SK-N-SH (cell line): ENCODE results near the gene ZPBP2. TPM values are rescaled to one million over a fixed set of nuclear protein-coding genes. Genes with fewer than 3 reads are reported as not detected.

ENCODE experiments used
- CTCF ChIA-PET: fragments of 300-600, 350-600 bp; formaldehyde crosslinking; extraction: SDS; loops from one replicate; lab custom pipeline; 2021; lab: Yijun Ruan, JAX
- POLR2A ChIA-PET: fragments of 350-600 bp; sonication (Branson Sonifier 250); formaldehyde crosslinking; extraction: SDS; loops from one replicate; lab custom pipeline; 2020; ENCODE audit warnings: antibody characterized with exemption, inconsistent platforms; lab: Yijun Ruan, JAX
- DNase-seq: peaks from one replicate; pipeline ENCODE4 v3.0.0; 2012
- H2AFZ ChIP-seq: fragments of 200-600 bp; sonication (generic); 2 replicates; pipeline ENCODE4 v1.8.1; 2016; ENCODE audit warnings: antibody characterized with exemption, mild to moderate bottlenecking, low read depth
- H3F3A ChIP-seq: fragments of 200-600 bp; sonication (generic); replicated peaks from 2 replicates; pipeline ENCODE3; 2016; ENCODE audit warnings: antibody characterized with exemption, mild to moderate bottlenecking; ENCODE audit not compliant: insufficient read depth
- H3K27ac ChIP-seq, 2 experiments: fragments of 200-500 bp in 1 of 2; fragments of 200-600 bp in 1 of 2; sonication (Bioruptor generic) in 1 of 2; sonication (generic), shearing (Covaris generic) in 1 of 2; 2 replicates each; pipeline versions ENCODE4 v1.5.1 to v1.6.1; 2014 to 2016; ENCODE audit warnings: low read depth in 2 of 2, inconsistent platforms in 1 of 2, low read length in 1 of 2, mild to moderate bottlenecking in 1 of 2, mixed read lengths in 1 of 2
- H3K27me3 ChIP-seq: fragments of 200-600 bp; sonication (generic), shearing (Covaris generic); 2 replicates; pipeline ENCODE4 v1.6.1; 2016; ENCODE audit warnings: mixed run types; ENCODE audit not compliant: insufficient read depth
- H3K36me3 ChIP-seq, 2 experiments: fragments of 200-500 bp in 1 of 2; fragments of 200-600 bp in 1 of 2; sonication (Bioruptor generic) in 1 of 2; sonication (generic) in 1 of 2; replicated peaks in 1 of 2; 2 replicates each; pipeline versions ENCODE3 to v1.5.1; 2014 to 2016; ENCODE audit warnings: low read length in 1 of 2, mild to moderate bottlenecking in 1 of 2; ENCODE audit not compliant: insufficient read depth in 2 of 2, control insufficient read depth in 1 of 2
- H3K4me1 ChIP-seq, 2 experiments: fragments of 200-500 bp in 1 of 2; fragments of 200-600 bp in 1 of 2; sonication (Bioruptor generic) in 1 of 2; sonication (generic), shearing (Covaris generic) in 1 of 2; 2 replicates each; pipeline versions ENCODE4 v1.5.1 to v1.6.1; 2014 to 2016; ENCODE audit warnings: low read depth in 1 of 2, low read length in 1 of 2, mixed run types in 1 of 2; ENCODE audit not compliant: insufficient read depth in 2 of 2, control insufficient read depth in 1 of 2
- H3K4me2 ChIP-seq: fragments of 200-600 bp; sonication (generic), shearing (Covaris generic); 2 replicates; pipeline ENCODE4 v1.6.1; 2017; ENCODE audit warnings: mixed run types
- H3K4me3 ChIP-seq, 2 experiments: fragments of 200-500 bp in 1 of 2; fragments of 200-600 bp in 1 of 2; sonication (Bioruptor generic) in 1 of 2; sonication (generic), shearing (Covaris generic) in 1 of 2; 2 replicates each; pipeline versions ENCODE4 v1.5.1 to v1.8.1; 2014 to 2016; ENCODE audit warnings: low read depth in 2 of 2, inconsistent platforms in 1 of 2, low read length in 1 of 2, mild to moderate bottlenecking in 1 of 2, mixed read lengths in 1 of 2, moderate library complexity in 1 of 2
- H3K79me2 ChIP-seq: fragments of 200-600 bp; sonication (generic); 2 replicates; pipeline ENCODE4 v1.8.1; 2017; ENCODE audit warnings: mild to moderate bottlenecking; ENCODE audit not compliant: insufficient read depth
- H3K9ac ChIP-seq: fragments of 200-600 bp; sonication (generic); 2 replicates; pipeline ENCODE4 v1.6.1; 2017; ENCODE audit warnings: mixed run types
- H3K9me2 ChIP-seq: fragments of 200-600 bp; sonication (generic); 2 replicates; pipeline ENCODE4 v1.6.1; 2017; ENCODE audit warnings: mixed run types
- H3K9me3 ChIP-seq: fragments of 200-600 bp; sonication (generic); 2 replicates; pipeline ENCODE4 v1.6.1; 2017; ENCODE audit warnings: mixed run types, mild to moderate bottlenecking, moderate library complexity
- H4K20me1 ChIP-seq: fragments of 200-600 bp; sonication (generic); 2 replicates; pipeline ENCODE4 v1.6.1; 2017; ENCODE audit warnings: mild to moderate bottlenecking, mixed run types; ENCODE audit not compliant: insufficient read depth
- EZH2phosphoT487 ChIP-seq: fragments of 200-600 bp; sonication (generic); IDR thresholded peaks from 2 replicates; pipeline ENCODE4 v1.6.1; 2017; ENCODE audit warnings: low read depth, mixed run types, mild to moderate bottlenecking, antibody characterized with exemption, moderate library complexity, borderline replicate concordance
- FOXM1 ChIP-seq: IDR thresholded peaks from 2 replicates; pipeline ENCODE4 v1.4.0; 2012; ENCODE audit warnings: low read depth, mild to moderate bottlenecking
- GATA2 ChIP-seq: sonication (generic); formaldehyde crosslinking; IDR thresholded peaks from 2 replicates; pipeline ENCODE4 v1.5.0; 2020; ENCODE audit warnings: mild to moderate bottlenecking, missing genetic modification reagents
- JUND ChIP-seq: IDR thresholded peaks from 2 replicates; pipeline ENCODE4 v1.4.0; 2012
- NFIC ChIP-seq: IDR thresholded peaks from 2 replicates; pipeline ENCODE4 v1.4.0; 2012; ENCODE audit warnings: borderline replicate concordance
- SIN3A ChIP-seq: IDR thresholded peaks from 2 replicates; pipeline ENCODE4 v1.6.1; 2012; ENCODE audit warnings: low read depth, mild to moderate bottlenecking, low read length, moderate library complexity, borderline replicate concordance
- TEAD4 ChIP-seq: IDR thresholded peaks from 2 replicates; pipeline ENCODE4 v1.4.0; 2012; ENCODE audit warnings: mild to moderate bottlenecking, borderline replicate concordance; ENCODE audit not compliant: insufficient read depth
- YY1 ChIP-seq: IDR thresholded peaks from 2 replicates; pipeline ENCODE4 v1.4.0; 2012; ENCODE audit warnings: low read depth, mild to moderate bottlenecking
- WGBS: methylation state at CpG from one replicate; pipeline ENCODE4 v1.1.6; 2017; ENCODE audit warnings: low lambda C conversion rate; 5-methylcytosine and 5-hydroxymethylcytosine counted together
- polyA plus RNA-seq, 3 experiments: library from polyadenylated mRNA; depleted of rRNA; stranded (reverse); fragments of >200 nt; gene quantifications; 2 replicates each; pipeline ENCODE4 v1.2.3, GENCODE V29; 2012
- TF ChIP-seq, protein P1 (sequence below): IDR thresholded peaks from 2 replicates; pipeline ENCODE4; 2012
- TF ChIP-seq, protein P2 (sequence below): fragments of 200-600 bp; sonication (generic); IDR thresholded peaks from 2 replicates; pipeline ENCODE4 v1.6.1; 2017; ENCODE audit warnings: antibody characterized with exemption, mild to moderate bottlenecking, moderate library complexity
- TF ChIP-seq, protein P3 (sequence below): IDR thresholded peaks from 2 replicates; pipeline ENCODE4 v1.6.1; 2012; ENCODE audit warnings: mild to moderate bottlenecking, low read depth, low read length, moderate library complexity
- TF ChIP-seq, protein P4 (sequence below): fragments of 150-350 bp; IDR thresholded peaks from 2 replicates; pipeline ENCODE4 v1.6.1; 2017; ENCODE audit warnings: antibody characterized with exemption, low read length, low read depth, borderline replicate concordance
- TF ChIP-seq, protein P5 (sequence below): IDR thresholded peaks from 2 replicates; pipeline ENCODE4 v1.4.0; 2012; ENCODE audit warnings: low read depth, borderline replicate concordance

Gene ZPBP2
- polyA plus RNA-seq, 1 of the 3 experiments (the other 2 are of a cell fraction), result not detected

DNA sequence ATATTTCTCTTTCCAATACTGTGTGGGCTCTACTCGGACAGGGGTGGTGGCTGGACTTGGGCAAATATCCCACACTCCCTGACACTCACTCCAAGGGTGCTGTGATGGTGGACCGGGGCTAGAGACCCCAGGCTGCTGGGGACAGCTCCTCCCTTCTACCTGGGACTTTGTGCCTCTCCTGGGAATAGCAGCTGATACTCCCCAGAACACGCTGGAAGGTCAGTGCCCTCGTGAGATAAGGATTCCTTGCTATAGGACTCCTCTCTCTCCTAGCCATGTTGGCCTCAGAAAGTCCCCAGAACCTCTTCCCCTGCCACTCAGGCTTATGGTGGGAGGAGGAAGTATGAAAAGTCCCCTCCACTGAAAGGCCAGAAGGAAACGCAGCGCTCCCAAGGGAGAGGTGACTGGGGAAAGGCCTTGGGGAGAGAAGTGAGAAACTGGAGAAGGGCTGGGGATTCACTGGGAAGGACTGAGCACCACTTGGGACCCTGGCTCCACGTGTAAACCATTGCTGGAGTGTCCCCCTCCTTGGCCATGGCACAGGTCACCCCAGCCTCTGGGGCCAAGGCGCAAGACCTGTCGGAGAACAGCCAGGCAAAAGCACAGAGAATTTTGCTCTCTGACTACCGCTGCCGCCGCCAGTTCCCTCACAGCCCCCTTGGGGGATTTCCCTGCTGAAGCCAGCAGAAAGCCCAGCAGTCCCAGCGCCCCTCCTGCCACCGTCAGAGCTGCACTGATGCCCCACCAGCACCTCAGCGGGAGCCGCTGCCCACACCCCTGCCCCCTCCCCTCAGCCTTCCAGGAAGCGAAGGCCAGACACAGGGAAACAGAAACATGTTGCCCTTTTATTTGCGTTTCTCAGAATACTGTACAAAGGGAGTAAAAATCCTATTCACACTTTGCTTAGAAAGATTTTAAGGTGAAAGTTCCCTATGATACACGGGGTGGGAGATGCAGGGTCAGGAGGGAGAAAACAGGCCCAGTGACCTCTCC is 52.5 kb downstream of the ZPBP2 start:
- Histone ChIP-seq H3K9ac (no peak overlapping the region), H4K20me1 (peaks cover 17% of the 10 kb centered on the region), H3K4me3 (no peak overlapping the region), H3K9me3 (no peaks in the 10 kb centered on the region), H3K36me3 (peaks cover 9 to 42% of the 10 kb centered on the region in 2 experiments), H3K27ac (no peak overlapping the region), H3K9me2 (no peaks in the 10 kb centered on the region), H3K4me1 (peaks cover 0 to 9% of the 10 kb centered on the region in 2 experiments; a peak in 1 of 4 replicates), H3F3A (no peaks in the 10 kb centered on the region), H3K4me2 (no peak overlapping the region), H3K79me2 (peaks cover 18% of the 10 kb centered on the region), H3K27me3 (no peaks in the 10 kb centered on the region), H2AFZ (no peak overlapping the region)
- POLR2A ChIA-PET, result no interaction called here
- no peak for DNase-seq
- 92% methylated on average over 18 of the region's 19 CpGs for WGBS
- TF ChIP-seq, protein P1, sequence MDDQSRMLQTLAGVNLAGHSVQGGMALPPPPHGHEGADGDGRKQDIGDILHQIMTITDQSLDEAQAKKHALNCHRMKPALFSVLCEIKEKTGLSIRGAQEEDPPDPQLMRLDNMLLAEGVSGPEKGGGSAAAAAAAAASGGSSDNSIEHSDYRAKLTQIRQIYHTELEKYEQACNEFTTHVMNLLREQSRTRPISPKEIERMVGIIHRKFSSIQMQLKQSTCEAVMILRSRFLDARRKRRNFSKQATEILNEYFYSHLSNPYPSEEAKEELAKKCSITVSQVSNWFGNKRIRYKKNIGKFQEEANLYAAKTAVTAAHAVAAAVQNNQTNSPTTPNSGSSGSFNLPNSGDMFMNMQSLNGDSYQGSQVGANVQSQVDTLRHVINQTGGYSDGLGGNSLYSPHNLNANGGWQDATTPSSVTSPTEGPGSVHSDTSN, result no peak
- no peak for TF ChIP-seq SIN3A
- CTCF ChIA-PET, result no interaction called here

DNA sequence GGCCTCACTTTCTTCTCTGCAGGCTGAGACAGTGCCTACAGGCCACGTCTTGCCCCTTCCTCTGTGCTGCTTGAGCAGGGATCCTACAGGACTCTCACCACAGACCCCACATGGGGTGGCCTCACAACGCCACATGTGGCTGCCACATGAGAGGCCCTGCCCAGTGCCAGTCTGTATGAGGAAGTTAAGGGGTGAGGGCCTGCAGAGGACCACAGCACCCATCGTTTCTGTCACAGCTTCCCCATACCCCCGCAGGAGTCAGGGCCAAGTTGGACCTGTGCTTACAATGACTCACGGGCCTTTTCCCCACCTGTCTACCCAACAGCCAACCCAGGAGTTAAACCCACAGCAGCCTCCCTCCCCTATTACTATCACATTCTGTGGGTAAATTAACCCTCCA is 53.3 kb downstream of the ZPBP2 start:
- TF ChIP-seq JUND, result no peak
- TF ChIP-seq TEAD4, result no peak
- no peak for TF ChIP-seq EZH2phosphoT487
- TF ChIP-seq, protein P2, sequence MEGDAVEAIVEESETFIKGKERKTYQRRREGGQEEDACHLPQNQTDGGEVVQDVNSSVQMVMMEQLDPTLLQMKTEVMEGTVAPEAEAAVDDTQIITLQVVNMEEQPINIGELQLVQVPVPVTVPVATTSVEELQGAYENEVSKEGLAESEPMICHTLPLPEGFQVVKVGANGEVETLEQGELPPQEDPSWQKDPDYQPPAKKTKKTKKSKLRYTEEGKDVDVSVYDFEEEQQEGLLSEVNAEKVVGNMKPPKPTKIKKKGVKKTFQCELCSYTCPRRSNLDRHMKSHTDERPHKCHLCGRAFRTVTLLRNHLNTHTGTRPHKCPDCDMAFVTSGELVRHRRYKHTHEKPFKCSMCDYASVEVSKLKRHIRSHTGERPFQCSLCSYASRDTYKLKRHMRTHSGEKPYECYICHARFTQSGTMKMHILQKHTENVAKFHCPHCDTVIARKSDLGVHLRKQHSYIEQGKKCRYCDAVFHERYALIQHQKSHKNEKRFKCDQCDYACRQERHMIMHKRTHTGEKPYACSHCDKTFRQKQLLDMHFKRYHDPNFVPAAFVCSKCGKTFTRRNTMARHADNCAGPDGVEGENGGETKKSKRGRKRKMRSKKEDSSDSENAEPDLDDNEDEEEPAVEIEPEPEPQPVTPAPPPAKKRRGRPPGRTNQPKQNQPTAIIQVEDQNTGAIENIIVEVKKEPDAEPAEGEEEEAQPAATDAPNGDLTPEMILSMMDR, result no peak
- no peak for TF ChIP-seq YY1
- TF ChIP-seq, protein P3, sequence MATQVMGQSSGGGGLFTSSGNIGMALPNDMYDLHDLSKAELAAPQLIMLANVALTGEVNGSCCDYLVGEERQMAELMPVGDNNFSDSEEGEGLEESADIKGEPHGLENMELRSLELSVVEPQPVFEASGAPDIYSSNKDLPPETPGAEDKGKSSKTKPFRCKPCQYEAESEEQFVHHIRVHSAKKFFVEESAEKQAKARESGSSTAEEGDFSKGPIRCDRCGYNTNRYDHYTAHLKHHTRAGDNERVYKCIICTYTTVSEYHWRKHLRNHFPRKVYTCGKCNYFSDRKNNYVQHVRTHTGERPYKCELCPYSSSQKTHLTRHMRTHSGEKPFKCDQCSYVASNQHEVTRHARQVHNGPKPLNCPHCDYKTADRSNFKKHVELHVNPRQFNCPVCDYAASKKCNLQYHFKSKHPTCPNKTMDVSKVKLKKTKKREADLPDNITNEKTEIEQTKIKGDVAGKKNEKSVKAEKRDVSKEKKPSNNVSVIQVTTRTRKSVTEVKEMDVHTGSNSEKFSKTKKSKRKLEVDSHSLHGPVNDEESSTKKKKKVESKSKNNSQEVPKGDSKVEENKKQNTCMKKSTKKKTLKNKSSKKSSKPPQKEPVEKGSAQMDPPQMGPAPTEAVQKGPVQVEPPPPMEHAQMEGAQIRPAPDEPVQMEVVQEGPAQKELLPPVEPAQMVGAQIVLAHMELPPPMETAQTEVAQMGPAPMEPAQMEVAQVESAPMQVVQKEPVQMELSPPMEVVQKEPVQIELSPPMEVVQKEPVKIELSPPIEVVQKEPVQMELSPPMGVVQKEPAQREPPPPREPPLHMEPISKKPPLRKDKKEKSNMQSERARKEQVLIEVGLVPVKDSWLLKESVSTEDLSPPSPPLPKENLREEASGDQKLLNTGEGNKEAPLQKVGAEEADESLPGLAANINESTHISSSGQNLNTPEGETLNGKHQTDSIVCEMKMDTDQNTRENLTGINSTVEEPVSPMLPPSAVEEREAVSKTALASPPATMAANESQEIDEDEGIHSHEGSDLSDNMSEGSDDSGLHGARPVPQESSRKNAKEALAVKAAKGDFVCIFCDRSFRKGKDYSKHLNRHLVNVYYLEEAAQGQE, result no peak
- TF ChIP-seq FOXM1, result no peak
- TF ChIP-seq, protein P4, sequence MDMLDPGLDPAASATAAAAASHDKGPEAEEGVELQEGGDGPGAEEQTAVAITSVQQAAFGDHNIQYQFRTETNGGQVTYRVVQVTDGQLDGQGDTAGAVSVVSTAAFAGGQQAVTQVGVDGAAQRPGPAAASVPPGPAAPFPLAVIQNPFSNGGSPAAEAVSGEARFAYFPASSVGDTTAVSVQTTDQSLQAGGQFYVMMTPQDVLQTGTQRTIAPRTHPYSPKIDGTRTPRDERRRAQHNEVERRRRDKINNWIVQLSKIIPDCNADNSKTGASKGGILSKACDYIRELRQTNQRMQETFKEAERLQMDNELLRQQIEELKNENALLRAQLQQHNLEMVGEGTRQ, result no peak
- TF ChIP-seq GATA2 (CRISPR knock-in tag), result no peak
- TF ChIP-seq, protein P5, sequence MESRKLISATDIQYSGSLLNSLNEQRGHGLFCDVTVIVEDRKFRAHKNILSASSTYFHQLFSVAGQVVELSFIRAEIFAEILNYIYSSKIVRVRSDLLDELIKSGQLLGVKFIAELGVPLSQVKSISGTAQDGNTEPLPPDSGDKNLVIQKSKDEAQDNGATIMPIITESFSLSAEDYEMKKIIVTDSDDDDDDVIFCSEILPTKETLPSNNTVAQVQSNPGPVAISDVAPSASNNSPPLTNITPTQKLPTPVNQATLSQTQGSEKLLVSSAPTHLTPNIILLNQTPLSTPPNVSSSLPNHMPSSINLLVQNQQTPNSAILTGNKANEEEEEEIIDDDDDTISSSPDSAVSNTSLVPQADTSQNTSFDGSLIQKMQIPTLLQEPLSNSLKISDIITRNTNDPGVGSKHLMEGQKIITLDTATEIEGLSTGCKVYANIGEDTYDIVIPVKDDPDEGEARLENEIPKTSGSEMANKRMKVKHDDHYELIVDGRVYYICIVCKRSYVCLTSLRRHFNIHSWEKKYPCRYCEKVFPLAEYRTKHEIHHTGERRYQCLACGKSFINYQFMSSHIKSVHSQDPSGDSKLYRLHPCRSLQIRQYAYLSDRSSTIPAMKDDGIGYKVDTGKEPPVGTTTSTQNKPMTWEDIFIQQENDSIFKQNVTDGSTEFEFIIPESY, result no peak
- no peak for TF ChIP-seq NFIC
- 87% methylated on average over 5 of the region's 5 CpGs for WGBS

More for the DNA sequence above, 53.3 kb downstream of the ZPBP2 start:
- H3K9ac ChIP-seq, result no peak overlapping the region
- H4K20me1 ChIP-seq, result peaks cover 25% of the 10 kb centered on the region
- no peaks in the 10 kb centered on the region for H3F3A ChIP-seq
- H3K9me2 ChIP-seq, result no peaks in the 10 kb centered on the region
- no peaks in the 10 kb centered on the region for H3K9me3 ChIP-seq
- no peak overlapping the region for H2AFZ ChIP-seq
- no peak overlapping the region for H3K4me2 ChIP-seq
- no peak for DNase-seq
- CTCF ChIA-PET, result interaction anchor here (0.6 to 1.1 kb wide), 2 partner anchors 38 to 59 kb away, joined by 3 to 6 read pairs; partner anchors contain the start of gene PSMD3
- no peak overlapping the region for H3K27ac ChIP-seq
- no peaks in the 10 kb centered on the region for H3K27me3 ChIP-seq
- H3K4me1 ChIP-seq, result peaks cover 0 to 17% of the 10 kb centered on the region in 2 experiments; a peak in 1 of 4 replicates
- POLR2A ChIA-PET, result no interaction called here
- no peak overlapping the region for H3K4me3 ChIP-seq
- peaks cover 9 to 42% of the 10 kb centered on the region in 2 experiments for H3K36me3 ChIP-seq
- H3K79me2 ChIP-seq, result peaks cover 27% of the 10 kb centered on the region
